GM19238 (cell line): ENCODE data around the gene COL4A5.
"Not testable (repeated sequence)": the region's sequence is repeated elsewhere in the genome, so short reads cannot be mapped to it uniquely, and the experiment has no call there.

Experiments used
- DNase-seq: peaks from one replicate; pipeline ENCODE4 v3.0.0; 2011; ENCODE audit warnings: low spot score; ENCODE audit not compliant: insufficient read length

COL4A5 gene

GRCh38 chrX:108439426-108439942 lies at the start of gene COL4A5:
Gene COL4A5 (plus strand): TSS chrX:108439838. CDS start chrX:108440126, 288 bp downstream.
- no peak for DNase-seq

GRCh38 chrX:108390976-108391717 lies 48.5 kb upstream of the COL4A5 start:
- DNase-seq: not testable (repeated sequence)

- DNase-seq: no peak
Measured at GRCh38 chrX:108396188-108396891, 43.3 kb upstream of the COL4A5 start.

- no peak for DNase-seq
Measured at GRCh38 chrX:108396986-108397385, 42.7 kb upstream of the COL4A5 start.

- DNase-seq: no peak
Measured at GRCh38 chrX:108397627-108398391, 41.8 kb upstream of the COL4A5 start.

GRCh38 chrX:108399418-108400165 lies 40.0 kb upstream of the COL4A5 start:
- no peak for DNase-seq

GRCh38 chrX:108412783-108413182 lies 26.9 kb upstream of the COL4A5 start:
- no peak for DNase-seq

GRCh38 chrX:108415146-108415545 lies 24.5 kb upstream of the COL4A5 start:
- DNase-seq: no peak

GRCh38 chrX:108415891-108416290 lies 23.7 kb upstream of the COL4A5 start:
- DNase-seq: no peak

GRCh38 chrX:108417257-108417656 lies 22.4 kb upstream of the COL4A5 start:
- DNase-seq: no peak

GRCh38 chrX:108419401-108419800 lies 20.2 kb upstream of the COL4A5 start:
- no peak for DNase-seq

GRCh38 chrX:108420481-108420880 lies 19.2 kb upstream of the COL4A5 start:
- no peak for DNase-seq

- DNase-seq: no peak
Measured at GRCh38 chrX:108426262-108426661, 13.4 kb upstream of the COL4A5 start.

- DNase-seq: no peak
Measured at GRCh38 chrX:108435261-108435660, 4.4 kb upstream of the COL4A5 start.

GRCh38 chrX:108437349-108438109 lies 2.1 kb upstream of the COL4A5 start:
- DNase-seq: no peak

GRCh38 chrX:108438110-108438623 lies 1.5 kb upstream of the COL4A5 start, which contains the start of gene COL4A6:
Gene COL4A6 (minus strand): TSS chrX:108438422. CDS start chrX:108438196, 226 bp downstream.
- no peak for DNase-seq

- DNase-seq: no peak
Measured at GRCh38 chrX:108439961-108440696, 491 bp downstream of the COL4A5 start.

GRCh38 chrX:108442901-108443464 lies 3.3 kb downstream of the COL4A5 start:
- no peak for DNase-seq

- DNase-seq: no peak
Measured at GRCh38 chrX:108447303-108447702, 7.7 kb downstream of the COL4A5 start.
